ENCODE measurements around the gene SLC1A7.

The SLC1A7 gene

DNA sequence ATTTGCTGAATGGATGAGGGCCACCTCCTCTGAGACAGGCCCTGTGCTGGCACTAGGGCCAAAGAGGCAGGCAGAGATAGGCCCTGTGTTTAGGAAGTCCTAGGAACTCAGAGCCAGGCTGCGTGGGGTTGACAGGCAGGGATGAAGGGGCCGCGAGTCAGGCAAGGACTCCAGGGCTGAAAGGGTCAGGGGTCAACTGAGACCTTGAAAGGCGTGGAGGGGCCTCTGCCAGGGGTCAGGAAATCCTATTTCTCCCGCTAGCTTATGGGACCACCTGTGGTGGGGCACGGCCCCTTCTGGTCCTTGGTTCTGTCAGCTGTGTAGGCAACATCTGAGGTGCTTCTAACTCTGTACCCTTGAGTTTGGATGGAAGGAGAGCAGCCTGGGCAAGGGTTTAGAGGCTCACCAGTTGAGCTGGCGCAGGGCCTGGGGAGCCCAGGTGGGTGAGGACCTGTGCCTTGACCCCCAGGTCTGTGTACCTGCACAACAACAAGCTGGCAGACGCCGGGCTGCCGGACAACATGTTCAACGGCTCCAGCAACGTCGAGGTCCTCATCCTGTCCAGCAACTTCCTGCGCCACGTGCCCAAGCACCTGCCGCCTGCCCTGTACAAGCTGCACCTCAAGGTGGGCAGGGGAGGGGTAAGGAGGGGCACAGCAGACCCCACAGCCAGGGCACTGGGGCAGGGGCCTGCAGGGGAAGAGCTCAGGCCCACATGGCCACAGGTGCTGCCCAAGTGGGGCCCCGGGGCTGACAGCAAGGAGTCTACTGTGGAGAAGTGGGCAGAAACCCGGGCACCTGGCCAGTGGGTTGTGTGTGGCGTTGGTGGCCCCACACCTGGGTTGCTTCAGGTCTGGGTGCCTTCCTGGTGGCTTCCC is 65.5 kb downstream of the SLC1A7 start:
- DNase-seq, result no peak

DNA sequence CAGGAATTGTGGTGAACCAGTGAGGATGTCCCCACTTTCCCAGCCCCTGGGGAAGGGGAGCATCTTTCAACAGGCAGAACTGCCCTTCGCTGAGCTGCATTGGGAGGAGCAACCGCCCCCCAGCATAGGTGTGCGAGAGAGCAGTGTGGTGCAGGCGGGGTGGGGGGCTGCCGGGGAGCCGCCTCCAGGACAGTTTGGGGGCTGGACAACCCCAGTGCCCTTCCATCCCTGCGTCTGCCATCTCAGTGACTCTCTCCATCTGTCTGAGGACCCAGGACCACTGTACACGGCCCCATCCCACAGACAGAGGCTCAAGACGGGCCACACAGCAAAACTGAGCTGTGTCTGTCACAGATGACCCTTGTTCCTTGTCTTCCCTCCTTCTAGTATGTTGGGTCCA is 66.3 kb downstream of the SLC1A7 start:
- DNase-seq, result no peak

DNA sequence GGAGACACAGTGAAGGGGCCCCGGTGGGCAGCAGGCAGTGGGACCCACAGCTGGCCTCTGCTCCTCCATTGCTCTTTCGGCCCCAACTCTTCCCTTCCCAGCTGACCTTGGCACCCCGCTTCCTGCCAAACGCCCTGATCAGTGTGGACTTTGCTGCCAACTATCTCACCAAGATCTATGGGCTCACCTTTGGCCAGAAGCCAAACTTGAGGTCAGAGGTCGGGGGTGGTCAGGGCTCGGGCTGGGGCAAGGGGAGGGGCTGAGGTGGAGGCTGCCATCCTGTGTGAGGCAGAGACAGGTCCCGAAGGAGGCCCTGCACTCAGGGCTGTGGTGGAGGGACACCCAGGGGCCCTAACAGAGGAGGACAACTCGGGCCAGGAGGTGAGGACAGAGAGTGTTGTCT is 66.7 kb downstream of the SLC1A7 start:
- no peak for DNase-seq

DNA sequence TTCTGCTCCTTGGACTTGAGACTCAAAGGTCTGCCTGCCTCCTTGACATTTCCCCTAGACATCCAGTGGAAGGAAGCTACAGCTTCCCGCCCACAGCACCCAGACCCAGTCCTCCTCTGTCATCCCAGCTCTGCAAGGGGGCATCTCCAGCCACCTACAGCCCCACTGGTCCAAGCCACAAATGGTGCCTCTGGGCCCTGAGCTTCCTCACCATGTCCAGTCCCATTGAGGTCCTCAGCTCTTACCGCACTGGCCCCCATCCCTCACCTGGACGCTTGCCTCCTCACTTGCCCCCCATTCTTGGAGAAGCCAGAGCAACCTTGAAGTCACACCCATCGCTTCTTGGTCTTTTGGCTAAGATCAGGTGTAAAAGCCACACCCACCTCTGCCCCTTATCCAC is 67.2 kb downstream of the SLC1A7 start:
- DNase-seq, result no peak

DNA sequence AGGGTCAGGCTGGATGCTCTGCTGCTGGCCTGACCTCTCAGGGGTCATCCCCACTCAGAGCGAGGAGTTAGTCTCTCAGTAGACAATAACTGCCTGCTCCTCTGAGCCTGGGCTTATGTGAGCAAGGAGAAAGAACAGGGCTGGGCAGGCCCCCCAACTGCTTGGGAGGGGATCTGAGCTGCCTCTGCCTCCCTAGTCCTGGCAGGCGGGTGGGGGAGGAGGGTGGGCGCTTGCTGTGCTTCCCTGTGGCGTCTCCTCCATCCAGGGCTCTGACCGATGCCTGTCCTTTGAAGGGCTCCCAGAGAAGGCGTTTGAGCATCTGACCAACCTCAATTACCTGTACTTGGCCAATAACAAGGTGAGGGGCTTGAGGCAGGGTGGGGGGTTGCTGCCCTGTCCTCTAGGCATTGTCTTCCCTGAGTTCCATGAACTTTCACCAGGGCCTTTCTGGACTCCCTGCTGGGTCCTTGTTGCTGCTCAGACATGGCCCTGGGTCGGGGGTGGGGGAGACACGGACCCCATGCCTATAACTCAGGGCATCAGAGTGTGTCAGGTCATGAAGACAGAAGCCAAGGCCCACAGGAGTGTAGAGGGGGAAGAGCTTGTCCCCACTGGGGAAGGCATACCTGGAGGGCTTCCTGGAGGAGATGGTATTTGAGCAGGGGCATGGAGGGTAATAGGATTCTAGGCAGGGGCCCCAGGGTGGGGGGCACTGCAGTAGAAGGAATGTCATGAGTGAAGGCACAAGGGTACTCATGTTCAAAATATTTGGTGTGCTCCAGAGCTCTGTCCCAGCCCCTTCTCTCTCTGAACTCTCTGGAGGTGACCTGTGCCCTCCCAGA is 67.9 kb downstream of the SLC1A7 start:
- DNase-seq, result no peak

DNA sequence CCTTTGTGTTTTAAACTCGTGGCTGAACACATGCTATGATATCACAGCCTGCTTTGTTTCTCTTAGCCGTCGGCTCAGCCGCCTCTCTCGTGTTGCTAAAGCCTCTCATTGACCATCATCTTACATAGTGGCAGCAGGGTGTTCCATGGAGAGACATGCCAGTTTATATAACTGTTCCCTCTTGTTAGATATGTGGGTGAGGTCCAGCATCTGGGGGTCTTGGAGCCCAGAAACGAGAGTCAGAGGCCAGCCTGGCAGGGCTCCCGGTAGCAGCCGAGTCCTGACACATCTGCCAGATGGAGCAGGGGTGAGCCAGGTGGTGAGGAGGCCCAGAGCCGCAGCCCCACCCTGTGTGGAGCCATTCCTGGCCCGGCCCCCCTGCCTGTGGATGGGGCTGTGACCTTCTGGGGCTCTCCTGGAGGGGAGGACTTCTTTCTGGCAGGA is 68.5 kb downstream of the SLC1A7 start:
- peak in 7 of 56 donors; percentile 10 to 49 (median 18) for DNase-seq

DNA sequence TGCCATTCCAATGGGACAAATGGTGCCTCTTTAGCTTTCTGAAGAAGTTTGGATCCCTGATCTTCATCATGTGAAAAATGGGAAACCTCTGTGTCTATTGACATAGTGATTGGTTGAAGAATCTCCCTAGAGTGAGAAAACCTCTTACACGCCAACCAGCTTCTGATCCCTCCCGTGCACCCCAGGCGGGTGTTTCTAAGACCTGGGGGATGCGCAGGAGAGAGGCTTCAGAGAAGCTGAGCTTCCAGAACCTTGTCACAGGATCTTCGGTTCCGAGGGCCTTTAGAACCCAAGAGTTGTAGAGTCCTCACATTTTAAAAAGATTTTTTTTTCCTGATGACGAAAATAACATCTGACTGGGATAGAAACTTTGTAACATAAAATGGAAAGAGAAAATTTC is 69.2 kb downstream of the SLC1A7 start:
- DNase-seq, result no peak

DNA sequence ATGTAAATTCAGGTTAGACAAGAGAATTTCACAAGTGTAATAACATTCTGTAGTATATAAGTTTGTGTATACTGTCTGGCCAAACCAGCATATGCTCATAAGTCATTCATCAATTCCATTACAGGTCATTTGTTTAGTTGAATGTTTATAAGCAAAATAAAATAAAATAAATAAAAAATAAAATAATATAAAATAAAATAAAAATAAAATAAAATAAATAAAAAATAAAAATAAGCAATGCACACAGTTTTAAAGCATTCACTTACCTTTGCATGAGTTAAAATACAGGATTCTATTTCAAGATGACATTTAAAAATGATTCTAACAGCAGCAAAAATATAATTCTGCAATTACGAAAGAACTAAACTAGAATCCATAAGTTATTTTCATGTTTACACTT is 70.5 kb downstream of the SLC1A7 start:
- no peak for DNase-seq

DNA sequence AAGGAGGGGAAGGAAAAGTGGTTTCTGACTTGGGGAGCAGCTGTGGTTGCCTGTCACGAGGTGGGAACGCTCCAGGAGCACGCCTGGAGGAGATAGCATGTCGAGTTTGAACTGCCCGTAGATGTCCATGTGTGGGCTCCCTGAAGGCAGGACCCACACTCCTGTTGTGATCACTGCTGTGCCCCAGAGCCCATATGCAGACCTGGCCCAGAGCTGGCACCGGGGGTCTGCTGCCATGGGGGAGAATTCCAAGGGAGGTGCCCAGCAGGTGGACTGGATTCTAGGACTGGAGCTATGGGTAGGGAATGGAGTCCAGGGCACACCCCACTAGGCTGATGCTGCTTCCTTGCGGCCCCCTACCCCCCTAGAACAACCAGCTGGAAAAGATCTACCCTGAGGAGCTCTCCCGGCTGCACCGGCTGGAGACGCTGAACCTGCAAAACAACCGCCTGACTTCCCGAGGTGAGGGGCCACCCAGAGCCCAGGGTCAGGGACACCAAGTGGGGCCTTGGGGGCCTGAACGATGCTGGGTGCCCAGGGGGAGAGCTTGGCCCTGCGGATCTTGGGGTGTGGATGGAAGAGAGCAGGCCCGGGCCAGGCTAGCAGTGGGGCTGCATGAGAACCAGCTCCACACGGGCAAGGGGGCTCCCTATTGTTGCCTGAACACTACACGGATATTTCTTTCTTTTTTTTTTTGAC is 71.1 kb downstream of the SLC1A7 start:
- DNase-seq, result no peak

DNA sequence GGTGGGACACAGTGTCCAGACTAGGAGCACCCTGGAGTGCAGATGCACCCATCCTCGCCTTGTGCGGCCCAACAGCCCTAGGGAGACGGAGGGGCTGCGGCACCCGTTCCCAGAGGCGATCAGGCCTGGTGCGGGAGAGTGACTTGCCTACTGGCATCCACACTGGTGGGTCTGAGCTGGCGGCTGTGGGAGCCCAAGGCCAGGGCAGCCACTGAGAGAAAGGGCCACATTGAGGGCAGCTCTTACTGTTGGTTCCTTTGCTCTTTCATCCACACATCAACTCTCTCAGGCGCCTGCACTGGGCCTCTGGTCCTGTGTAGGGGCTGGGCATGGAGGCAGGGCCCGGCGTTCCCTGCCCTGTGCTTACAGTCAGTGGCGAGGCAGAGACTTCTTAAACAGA is 71.8 kb downstream of the SLC1A7 start:
- DNase-seq, result no peak

DNA sequence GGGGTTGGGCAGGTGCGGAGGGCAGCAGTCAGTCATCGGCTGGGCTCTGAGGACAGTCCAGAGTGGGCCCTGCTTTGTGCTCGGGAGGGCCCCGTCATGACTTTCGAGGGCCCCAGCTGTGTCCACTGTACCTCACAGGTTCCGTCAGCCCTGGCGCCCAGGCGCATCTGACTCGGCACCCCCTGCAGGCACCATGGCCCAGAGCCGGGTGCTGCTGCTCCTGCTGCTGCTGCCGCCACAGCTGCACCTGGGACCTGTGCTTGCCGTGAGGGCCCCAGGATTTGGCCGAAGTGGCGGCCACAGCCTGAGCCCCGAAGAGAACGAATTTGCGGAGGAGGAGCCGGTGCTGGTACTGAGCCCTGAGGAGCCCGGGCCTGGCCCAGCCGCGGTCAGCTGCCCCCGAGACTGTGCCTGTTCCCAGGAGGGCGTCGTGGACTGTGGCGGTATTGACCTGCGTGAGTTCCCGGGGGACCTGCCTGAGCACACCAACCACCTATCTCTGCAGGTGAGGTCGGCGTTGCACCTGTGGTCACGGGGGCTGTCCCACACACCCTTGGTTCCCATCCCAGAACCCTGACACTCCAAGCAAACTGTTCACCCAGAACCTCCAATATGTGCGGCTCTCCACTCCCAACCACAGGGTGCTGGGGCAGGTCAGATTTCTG is 72.6 kb downstream of the SLC1A7 start:
- DNase-seq, result no peak

DNA sequence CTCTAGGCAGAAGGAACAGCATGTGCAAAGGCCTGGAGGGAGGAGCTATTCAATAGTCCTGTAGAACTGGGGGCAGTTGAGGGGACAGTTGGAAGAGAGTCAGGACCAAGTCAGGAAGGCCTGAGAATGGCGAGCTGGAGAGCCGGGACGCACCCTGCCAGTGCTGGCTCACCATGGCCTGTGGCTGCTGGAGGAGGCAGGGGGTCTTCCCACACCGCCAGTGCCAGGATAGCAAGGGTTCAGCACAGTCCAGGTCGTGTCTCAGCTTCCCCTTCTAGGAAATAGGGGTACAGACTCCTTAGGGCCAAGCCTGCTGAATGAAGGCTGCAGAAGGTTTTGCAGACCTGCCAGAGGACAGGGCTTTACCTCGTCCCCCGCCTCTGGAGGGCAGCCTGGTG is 73.2 kb downstream of the SLC1A7 start:
- DNase-seq, result no peak

DNA sequence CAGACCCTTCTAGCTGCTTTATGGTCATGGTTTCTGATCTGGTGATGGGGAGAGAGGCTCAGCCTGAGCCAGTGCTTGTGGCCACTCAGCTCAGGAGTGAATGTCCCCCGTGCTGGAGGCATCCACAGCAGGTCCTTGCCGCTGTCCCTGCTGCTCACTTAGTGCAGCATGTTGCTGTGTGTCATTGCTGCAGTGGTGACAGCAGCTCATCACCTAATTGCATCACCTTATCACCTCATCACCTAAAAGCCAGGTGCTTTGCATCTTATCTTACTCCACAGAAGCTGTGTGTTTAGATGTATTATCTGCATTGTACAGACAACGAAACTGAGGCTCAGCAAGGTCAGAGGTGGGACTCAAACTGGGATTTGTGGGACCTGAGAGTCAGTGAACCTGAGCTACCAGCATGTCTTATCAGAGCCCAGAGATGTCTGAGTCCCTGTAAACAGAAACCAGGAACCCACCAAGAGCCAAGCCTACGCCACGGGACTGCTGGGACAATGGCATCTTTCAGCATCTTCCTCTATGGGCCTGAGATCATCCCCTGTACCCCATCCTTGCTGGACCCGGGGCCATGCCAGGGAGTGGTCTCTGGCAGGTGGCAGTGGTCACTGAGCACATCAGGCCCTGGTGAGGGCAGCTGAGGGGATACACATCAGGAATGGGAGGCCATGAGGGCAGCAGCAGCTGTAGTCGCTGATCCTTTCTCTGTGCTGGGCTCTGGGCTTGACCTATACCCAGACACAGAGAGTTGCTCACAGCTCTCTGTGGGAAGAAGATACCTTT is 73.9 kb downstream of the SLC1A7 start:
- DNase-seq, result no peak

DNA sequence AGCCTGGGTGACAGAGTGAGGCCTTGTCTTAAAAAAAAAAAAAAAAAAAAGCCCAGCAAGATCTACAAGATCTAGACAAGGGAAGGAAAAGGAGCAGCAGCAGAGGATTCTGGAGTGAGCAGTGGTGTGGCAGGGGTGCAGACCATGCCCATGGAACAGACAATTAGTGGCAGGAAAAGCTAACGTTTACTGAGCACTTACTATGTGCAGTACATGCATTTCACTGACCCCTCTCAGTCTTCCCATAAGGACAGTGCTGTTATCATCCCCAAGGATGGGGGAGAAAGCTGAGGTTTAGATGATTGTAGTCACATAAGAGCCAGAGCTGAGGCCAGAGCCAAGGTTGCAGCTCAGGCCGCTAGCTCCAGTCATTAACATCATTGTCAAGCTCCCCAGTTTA is 74.6 kb downstream of the SLC1A7 start:
- DNase-seq, result no peak

DNA sequence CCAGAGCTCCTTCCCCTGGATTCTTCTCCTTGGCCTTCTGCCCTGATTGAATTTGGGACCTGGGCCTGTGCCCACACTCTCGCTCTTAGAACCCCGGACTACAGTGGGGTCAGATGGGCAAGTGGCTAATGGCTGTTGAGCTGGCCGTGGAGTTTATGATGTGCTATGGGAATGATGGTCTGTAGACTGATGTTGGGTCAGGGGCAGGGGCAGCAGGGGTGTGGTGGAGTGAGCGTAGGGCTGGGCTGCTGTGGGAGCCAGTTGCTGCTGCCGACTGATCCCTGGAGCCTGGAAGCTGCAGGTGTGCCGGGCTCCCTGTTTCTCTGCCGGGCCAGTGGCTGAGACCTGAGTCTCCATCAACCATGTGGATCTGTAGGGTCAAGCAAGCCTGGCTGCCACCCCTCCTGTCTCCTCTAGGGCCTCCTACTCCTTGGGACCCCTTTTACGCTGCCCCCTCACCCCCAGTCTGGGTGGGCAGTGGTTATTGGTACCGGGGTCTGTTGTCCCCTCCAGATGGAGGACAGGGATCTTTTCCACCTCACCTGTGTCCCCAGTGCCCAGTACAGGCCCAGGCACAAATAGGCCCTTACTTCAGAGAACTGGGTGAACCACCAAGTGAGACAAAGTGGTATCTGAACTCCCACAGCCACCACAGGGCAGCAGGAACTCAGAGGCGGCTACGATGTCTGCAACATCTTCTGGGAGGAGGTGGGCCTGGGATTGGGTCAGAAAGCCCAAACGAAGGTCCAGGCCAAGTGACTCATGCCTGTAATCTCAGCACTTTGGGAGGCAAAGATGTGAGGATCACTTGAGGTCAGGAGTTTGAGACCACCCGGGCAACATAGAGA is 75.3 kb downstream of the SLC1A7 start:
- DNase-seq, result no peak

DNA sequence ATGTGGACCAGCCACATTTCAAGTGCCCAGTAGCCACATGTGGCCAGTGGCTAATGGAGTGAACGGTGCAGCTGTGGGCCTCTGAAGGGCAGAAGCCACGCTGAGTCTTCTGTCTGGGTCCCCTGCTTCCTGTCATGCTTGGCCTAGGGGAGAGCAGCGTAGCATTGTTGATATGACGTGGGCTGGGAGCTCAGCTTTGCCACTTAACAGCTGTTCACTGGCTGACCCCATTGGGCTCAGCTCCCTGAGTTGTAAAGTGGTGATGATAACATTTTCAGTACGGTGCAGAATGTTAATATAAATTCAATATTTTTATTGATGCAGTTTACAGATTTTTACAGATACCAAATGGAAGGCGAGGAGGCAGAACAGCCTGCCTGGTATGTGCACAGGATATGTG is 76.0 kb downstream of the SLC1A7 start:
- no peak for DNase-seq

DNA sequence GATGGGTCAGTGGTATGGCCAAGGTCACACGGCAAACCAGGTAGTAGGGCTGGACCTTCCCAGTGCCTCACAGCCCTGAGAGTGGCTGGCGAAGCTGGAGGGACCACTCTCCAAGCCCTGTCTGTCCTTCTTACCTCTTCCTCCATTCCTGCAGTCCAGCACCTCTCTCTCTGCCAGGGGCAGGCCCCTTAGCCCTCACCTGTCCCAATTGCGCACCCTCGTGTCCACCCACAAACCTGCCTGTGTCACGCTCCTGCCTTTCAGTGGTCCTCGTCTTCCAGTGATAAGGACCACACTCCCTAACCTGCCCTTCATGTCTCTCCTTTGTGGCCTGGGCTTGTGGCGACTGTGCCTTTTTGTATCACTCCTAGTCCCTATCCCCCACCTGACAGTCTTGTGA is 77.0 kb downstream of the SLC1A7 start:
- no peak for DNase-seq

DNA sequence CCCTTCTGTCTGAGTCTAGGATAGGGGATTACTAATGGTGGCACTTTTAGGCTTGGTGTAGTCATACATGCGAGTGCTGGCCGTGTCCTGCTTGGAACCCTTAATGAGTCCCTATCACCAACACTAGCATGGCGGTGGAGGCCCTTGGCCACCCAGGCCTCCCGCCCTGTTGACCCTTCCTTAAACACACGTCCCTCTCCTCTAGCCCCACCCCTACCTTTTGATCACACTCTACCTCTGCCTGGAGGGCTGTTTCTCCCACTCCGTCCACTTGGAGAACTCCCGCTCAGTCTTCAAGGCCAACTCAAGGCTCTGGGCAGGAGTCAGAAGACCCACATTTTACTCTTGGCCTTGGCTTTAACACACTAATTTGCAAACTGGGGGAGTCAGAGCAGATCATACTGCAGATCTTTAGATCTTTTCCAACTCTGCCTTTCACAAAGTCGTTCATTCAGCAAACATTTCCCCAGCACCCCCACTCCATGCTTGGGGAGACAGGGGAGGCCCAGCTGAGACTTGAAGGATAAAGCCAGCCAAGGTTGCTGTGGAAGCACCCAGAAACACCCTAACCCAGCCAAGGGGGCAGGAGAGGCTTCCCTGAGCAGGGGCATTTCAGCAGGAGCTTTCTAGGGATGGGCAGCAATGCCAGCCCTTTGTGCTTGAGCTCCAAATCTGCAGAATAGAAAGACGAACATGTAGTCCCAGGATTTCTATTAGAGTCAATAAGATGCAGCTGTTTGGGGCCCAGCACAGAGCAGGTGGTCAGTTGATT is 78.5 kb downstream of the SLC1A7 start:
- DNase-seq, result no peak

Data from nucleus accumbens (tissue), 56 donors.